Gastroesophageal sphincter (tissue), 3 donors: ENCODE measurements around the gene MAPKAPK3.

Experiments
- CTCF ChIP-seq, 4 experiments: fragments of 200-600 bp in 2 of 4; fragments of 450-650 bp in 2 of 4; sonication (generic) in 1 of 4; IDR thresholded peaks; one replicate each; pipeline ENCODE4 v1.5.1; 2017 to 2019; ENCODE audit warnings: antibody characterized with exemption in 4 of 4, mild to moderate bottlenecking in 2 of 4, moderate library complexity in 2 of 4
- EP300 ChIP-seq: sonication (generic); formaldehyde crosslinking; IDR thresholded peaks from one replicate; pipeline ENCODE4 v1.6.1; 2017; ENCODE audit warnings: antibody characterized with exemption, mild to moderate bottlenecking
- POLR2A ChIP-seq, 2 donors: fragments of 450-650 bp; IDR thresholded peaks; one replicate each; pipeline ENCODE4 v1.6.1; 2017; ENCODE audit warnings: antibody characterized with exemption in 2 of 2, mild to moderate bottlenecking in 2 of 2, moderate library complexity in 1 of 2
- POLR2AphosphoS5 ChIP-seq: sonication (generic); formaldehyde crosslinking; IDR thresholded peaks from one replicate; pipeline ENCODE4 v1.6.1; 2017; ENCODE audit warnings: antibody characterized with exemption

GRCh38 chr3:50689558-50689957, 72.6 kb downstream of the MAPKAPK3 start:
- TF ChIP-seq POLR2A (IDR thresholded peaks at IDR 0.05) (no peak), POLR2AphosphoS5 (no peak), CTCF (IDR thresholded peaks at IDR 0.05) (no peak), EP300 (no peak)
